NCI-H446 treated with DMSO at 0.1 percent for 48 hours (cell line): ENCODE measurements around the gene PELI3.

Experiments
- DNase-seq: peaks from one replicate; lab custom pipeline; 2025; lab: John Stamatoyannopoulos, UW

PELI3 gene

DNA sequence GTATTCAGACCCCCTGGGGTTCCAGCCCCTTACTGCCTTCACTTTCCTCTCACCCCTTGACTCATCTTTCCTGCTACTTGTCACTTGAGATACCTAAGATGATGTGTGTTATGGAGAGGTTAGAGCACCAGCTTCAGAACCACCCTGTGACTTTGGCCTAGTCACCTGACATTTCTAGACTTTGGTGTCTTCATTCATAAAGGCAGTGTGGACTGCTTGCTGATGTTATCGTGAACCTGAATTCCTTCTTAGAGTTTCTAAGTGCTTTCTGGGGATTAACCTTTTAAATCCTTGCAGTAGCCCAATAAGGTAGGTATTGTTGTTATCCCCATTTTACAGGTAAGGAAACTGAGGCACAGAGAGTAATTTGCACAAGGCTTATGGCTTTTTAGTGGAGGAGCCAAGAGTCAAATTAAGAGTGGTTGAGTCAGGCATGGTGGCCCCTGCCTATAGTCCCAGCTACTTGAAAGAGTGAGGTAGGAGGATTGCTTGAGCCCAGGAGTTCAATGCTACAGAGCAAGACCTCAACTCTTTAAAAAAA is 38.6 kb downstream of the PELI3 start:
- DNase-seq = no peak

DNA sequence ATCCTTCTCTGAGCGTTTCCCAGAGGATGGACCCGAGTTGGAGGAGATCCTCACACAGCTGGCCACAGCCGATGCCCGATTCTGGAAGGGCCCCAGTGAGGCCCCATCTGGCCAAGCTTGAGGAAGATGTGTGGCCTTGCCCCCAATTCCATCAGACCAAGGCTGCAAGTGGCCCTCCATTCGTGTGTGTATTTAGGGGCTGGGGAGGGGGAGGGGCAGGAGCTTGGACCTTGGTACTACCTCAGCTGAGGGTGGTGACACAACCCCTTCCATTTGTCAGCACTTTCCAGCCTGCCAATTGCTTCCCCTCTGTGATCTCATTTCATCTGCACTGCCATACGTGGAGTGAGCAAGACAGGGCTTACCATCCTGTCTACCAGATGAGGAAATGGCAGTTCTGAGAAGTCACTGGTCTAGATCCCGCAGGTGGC is 42.4 kb downstream of the PELI3 start:
- DNase-seq = no peak

- peak; percentile 44 for DNase-seq
Observed at GRCh38 chr11:66510271-66510989, 43.7 kb downstream of the PELI3 start, which contains the start of gene BBS1. BBS1 (plus strand) TSS chr11:66510635; CDS start chr11:66510660, 25 bp downstream.

- no peak for DNase-seq
Observed at GRCh38 chr11:66510990-66511339, 44.3 kb downstream of the PELI3 start.

- DNase-seq = no peak
Observed at GRCh38 chr11:66523611-66524010, 56.9 kb downstream of the PELI3 start.

DNA sequence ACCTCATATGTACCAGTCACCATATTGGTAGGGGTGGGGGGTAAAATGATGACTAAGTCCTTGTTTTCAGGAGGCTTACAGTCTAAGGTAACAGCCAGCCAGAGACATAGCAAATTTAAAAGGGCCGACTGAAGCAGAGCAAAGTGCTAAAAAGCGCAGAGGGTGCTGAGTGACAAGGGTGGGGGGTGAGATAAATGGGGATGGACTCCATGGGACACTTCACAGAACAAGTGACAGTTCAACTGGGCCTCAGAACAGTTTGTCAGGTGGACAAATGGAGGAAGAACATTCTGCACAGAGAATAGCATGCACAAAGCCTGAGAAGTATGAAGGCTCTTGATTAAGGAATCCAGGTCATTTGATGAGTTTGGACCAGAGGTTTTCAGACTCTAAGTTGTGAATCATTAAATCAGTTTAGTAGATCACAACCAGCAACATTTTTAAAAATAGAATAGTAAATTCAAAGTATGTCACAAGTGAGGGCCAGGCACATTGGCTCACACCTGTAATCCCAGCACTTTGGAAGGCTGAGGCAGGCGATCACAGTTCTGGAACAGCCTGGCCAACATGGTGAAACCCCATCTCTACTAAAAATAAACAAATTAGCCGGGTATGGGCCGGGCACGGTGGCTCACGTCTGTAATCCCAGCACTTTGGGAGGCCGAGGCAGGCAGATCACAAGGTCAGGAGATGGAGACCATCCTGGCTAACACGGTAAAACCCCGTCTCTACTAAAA is 57.8 kb downstream of the PELI3 start:
- no peak for DNase-seq
